H7 (cell line): ENCODE measurements around the gene HS1BP3. TPM values are rescaled to one million over a fixed set of nuclear protein-coding genes. Genes with fewer than 3 reads are reported as not detected.

Experiments used
- DNase-seq: peaks from one replicate; pipeline ENCODE4 v3.0.0; 2012
- H3K27me3 ChIP-seq: 2 replicates; pipeline ENCODE4 v1.6.0; 2011; ENCODE audit warnings: mild to moderate bottlenecking, low read length; ENCODE audit not compliant: control insufficient read depth, insufficient read depth
- H3K36me3 ChIP-seq: replicated peaks from 2 replicates; pipeline ENCODE4 v1.5.1; 2011; ENCODE audit warnings: low read length; ENCODE audit not compliant: control insufficient read depth, insufficient read depth
- H3K4me3 ChIP-seq: 2 replicates; pipeline ENCODE4 v1.5.1; 2011; ENCODE audit warnings: low read depth, mild to moderate bottlenecking, control low read depth, low read length, moderate library complexity; ENCODE audit not compliant: insufficient read depth
- total RNA-seq: library from RNA; depleted of rRNA; stranded (reverse); fragments of >200 nt; shearing (Covaris generic); gene quantifications from 2 replicates; pipeline ENCODE4 v1.2.3, GENCODE V29; 2014

HS1BP3 gene
- total RNA-seq, 1 experiment from 2014 or later: 30.2 TPM

DNA sequence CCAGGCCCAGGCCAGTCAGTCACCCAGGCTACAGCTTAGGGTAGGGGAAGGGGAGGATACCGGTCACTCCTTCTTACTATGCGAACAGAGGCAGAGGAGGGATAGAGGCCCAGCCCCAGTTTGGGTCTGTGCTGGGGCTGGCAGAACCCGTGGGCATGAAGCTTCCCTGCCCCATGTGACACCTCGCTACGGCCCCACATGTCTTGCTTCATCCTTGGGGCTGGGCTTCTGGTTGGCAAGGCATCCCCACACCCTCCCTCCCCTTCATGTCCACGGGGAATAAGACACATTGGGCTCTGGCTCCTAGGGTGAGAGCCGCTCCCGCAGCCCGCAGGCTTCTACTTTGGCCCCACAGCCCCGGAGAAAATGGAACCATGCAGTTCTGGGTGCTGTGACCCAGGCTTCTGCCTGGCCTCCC lies 32.4 kb downstream of the HS1BP3 start:
- no peak overlapping the region for H3K4me3 ChIP-seq
- no peaks in the 10 kb centered on the region; the same call in 1 of the 2 replicates for H3K27me3 ChIP-seq
- H3K36me3 ChIP-seq: no peaks in the 10 kb centered on the region; the same call in 1 of the 2 replicates
- no peak for DNase-seq

DNA sequence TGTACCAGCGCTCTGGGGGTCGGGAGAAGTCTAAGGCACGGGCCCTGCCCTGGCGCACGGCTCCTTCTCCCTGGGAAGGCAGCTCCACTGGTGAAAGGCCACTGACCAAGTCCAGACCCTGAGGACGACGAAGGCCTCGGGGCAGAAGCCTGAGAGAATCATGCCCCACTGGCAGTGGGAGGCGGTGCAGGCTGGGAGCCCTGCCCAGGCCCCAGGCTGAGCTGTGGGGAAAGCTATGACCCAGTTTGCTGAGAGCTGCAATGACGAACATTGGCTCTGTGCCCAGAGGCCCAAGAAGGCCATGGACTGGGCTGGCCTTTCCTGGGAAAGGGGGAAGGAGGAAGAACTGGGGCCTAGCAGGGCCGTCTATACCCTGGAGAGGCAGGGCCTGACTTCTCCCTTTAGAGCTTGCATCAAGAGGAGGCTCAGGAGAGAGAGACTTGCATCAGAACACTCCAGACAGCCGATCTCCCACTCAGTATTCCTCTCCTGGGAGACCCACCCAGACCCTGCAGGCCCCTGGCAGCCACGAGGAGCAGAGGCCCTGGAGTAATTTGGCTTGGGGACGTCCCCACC lies 32.9 kb downstream of the HS1BP3 start:
- no peaks in the 10 kb centered on the region; the same call in 1 of the 2 replicates for H3K36me3 ChIP-seq
- DNase-seq: peak; percentile 78
- no peaks in the 10 kb centered on the region; the same call in 1 of the 2 replicates for H3K27me3 ChIP-seq
- no peak overlapping the region for H3K4me3 ChIP-seq

DNA sequence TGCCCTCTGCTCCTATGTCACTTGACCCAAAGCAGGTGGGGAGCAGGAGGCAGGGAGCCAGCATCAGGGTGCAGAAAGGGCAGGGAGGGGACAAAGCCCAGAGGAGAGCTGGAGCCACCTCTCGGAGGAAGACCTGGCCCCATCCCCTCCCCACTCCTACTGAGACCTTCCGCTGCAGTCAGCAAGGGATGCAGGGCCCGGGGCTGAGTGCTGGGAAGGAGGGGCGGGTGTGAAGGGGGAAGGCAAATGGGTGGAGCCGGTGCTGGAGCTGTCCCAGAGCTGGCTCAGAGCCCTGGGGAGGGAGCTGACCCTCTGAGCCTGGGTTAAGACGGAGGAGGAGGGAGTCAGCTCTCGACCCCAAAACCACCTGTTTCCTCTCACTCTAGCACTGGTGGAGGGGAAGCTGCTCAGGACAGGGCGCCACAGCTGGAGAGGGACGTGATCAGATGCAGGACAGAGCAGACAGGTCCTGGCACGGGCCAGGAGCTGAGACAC lies 33.8 kb downstream of the HS1BP3 start:
- H3K27me3 ChIP-seq: no peaks in the 10 kb centered on the region; the same call in 1 of the 2 replicates
- DNase-seq: peak; percentile 88
- no peaks in the 10 kb centered on the region; the same call in 1 of the 2 replicates for H3K36me3 ChIP-seq
- H3K4me3 ChIP-seq: no peak overlapping the region

DNA sequence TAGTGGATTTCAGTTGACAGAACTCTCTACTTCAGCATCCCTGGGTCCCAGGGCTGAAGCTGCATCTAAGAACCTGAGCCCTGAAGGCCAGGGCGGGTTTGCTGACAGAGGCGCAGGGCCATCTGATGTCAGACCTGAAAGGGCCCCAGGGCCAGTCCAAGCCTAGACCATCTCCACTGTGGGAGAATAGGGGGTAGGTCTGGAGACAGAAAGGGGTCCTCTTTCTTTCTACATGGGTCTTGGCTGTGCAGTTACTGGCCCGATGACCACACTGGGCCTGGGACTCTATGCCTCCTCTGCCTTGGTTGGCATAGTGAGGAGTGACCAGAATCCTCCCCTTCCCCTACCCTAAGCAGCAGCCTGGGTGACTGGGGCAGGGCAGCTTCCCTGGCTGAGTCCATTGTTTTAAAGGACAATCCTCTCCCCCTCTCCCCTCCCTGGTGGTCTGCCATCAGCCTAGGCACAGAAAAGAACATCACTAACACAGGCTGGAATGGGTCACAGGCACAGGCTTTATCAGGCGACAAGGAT lies 34.5 kb downstream of the HS1BP3 start:
- no peak overlapping the region for H3K4me3 ChIP-seq

DNA sequence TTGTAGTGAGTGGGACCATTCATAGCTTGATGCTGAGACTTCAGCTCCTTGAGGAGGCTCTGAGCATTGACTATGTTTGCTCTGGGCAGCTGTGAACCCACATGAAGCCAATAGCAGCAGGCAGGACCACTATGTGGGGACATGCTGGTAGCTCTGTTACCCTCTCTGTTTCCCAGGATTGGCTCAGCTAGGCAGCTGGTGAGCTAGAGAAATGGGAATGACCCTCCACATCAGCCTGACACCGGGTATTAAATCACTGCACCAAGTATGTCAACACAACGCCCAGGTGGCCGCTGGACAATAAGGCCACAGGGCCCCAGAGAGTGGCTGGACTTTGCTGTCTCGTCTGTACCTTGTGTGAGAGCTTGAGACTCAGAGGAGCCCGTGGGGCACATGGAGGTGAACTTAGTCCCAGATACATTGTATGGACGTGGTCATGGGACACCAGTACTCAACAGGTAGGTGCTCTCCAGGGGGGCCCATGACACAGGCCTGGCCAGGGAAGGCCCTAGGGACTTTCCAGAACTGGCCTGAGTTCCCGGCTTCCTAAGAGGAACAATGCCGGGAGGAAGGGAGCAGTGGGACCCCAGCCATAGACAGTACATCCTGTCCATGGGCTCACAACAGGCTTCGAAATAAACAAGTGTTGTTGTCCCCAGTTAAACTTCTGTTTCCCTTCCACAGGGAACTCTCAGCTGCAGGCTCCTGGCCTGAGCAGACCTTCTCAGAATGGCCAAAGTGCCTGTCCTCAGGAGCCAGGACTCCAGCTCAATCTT lies 35.2 kb downstream of the HS1BP3 start:
- Histone ChIP-seq H3K27me3 (no peaks in the 10 kb centered on the region; the same call in 1 of the 2 replicates), H3K36me3 (no peaks in the 10 kb centered on the region; the same call in 1 of the 2 replicates), H3K4me3 (no peak overlapping the region)
- DNase-seq: no peak

More for the DNA sequence above, 34.5 kb downstream of the HS1BP3 start:
- DNase-seq: no peak
- no peaks in the 10 kb centered on the region; the same call in 1 of the 2 replicates for H3K27me3 ChIP-seq
- H3K36me3 ChIP-seq: no peaks in the 10 kb centered on the region; the same call in 1 of the 2 replicates

DNA sequence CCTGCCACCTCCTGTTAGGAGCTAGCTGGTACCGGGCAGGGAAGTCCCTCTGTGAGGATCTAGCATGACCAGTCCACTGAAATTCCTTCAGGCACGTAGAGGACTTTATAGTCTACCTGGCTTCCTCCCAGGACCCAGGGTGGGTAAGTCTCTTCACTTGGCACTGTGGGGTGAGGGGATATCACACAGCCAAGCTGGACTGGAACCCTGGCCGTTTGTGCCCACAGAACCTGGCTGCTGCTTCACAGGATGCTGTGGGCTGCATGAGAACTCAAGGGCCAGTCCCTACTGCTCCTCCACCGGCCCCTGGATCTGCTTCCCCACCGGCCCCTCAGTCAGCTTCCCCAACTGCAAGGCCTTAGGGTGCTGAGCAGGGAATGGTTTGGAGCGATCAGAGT lies 35.8 kb downstream of the HS1BP3 start:
- H3K4me3 ChIP-seq: no peak overlapping the region
- H3K36me3 ChIP-seq: no peaks in the 10 kb centered on the region; the same call in 1 of the 2 replicates
- no peak for DNase-seq
- no peaks in the 10 kb centered on the region; the same call in 1 of the 2 replicates for H3K27me3 ChIP-seq

DNA sequence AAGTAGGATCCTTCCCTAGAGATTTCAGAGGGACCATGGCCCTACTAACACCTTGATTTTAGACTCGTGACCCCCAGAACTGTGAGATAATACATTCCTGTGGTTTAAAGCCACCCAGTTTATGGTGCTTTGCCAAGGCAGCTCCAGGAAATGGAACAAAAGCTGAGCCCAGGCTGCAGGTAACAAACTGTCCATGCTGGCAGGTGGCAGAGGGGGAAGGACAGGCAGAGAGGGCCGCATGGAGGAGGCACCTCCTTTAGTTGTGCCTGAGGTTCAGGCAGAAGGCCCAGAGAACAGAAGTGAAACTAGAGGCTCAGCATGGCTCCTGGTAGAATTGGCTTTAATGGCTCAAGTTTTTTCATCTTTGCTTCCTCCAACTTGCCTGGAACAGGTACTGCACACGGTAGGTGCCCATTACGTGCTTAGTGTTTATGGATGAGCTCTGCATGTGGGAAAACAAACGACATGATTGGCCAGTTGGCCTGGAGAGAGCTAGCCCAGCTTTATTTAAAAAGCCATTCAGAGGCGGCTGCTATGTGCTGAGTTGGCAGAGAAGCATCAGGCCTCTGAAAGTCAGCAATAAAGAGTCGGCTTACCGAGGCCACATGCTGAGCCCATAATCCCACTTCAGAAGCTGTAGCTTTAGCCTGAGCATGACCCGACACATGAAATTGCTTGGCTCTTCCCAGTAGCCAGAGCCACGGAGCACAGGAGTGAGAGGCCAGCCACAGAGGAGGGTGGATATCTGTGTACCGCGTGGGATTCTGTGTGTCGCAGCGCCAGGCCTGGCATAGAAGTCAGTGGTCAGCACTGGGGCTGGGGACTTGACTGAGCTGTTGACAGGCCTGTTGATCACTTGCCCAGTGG lies 36.5 kb downstream of the HS1BP3 start:
- peak; percentile 80 for DNase-seq
- H3K27me3 ChIP-seq: no peaks in the 10 kb centered on the region; the same call in 1 of the 2 replicates
- H3K4me3 ChIP-seq: no peak overlapping the region
- no peaks in the 10 kb centered on the region; the same call in 1 of the 2 replicates for H3K36me3 ChIP-seq

DNA sequence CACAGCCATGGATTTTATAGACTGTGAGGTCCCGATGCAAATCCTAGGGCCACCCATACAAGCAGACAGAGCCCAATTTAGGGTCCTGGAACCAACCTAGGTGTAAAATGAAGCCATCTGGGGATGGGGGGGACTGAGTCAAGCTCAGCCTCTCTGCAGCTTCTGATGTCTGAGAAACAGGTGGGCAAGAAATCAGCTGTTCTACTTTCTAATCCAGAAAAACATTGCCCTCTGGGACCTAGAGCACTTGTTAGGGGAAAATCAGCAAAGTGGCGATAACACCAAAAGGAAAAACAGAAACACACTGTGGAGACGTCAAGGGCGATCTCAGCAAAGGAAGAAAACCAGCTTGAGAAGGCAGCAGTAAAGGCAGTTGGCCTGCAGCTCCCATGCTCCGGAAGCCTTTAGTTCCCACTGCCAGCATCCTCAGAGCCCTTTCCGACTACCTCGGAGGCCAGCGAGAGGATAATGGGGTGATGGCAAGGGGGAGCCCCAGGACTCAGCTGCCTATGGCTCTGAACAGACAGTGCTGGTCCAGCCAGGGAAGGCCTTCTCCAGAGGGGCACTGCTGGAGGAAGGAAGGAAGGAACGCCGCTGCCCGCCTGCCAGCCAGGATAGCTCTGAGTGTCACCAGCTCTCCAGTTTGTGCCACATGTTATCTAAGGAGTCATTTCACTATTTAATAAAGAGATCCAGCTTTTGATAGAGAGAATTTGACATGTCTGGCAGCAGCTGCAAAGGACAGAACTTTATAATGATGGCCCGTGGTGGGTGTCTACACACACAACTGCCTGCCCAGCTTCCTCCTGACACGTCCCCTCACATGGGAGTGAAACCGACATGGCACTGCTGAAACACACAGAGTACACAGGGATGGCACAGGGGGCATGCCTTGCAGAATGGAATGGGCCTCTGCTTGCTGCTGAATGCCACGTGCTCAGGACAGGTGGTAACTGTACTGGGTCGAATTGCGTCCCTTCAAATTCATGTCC lies 37.7 kb downstream of the HS1BP3 start:
- Histone ChIP-seq H3K4me3 (no peak overlapping the region), H3K36me3 (no peaks in the 10 kb centered on the region; the same call in 1 of the 2 replicates), H3K27me3 (no peaks in the 10 kb centered on the region; the same call in 1 of the 2 replicates)
- DNase-seq: no peak

DNA sequence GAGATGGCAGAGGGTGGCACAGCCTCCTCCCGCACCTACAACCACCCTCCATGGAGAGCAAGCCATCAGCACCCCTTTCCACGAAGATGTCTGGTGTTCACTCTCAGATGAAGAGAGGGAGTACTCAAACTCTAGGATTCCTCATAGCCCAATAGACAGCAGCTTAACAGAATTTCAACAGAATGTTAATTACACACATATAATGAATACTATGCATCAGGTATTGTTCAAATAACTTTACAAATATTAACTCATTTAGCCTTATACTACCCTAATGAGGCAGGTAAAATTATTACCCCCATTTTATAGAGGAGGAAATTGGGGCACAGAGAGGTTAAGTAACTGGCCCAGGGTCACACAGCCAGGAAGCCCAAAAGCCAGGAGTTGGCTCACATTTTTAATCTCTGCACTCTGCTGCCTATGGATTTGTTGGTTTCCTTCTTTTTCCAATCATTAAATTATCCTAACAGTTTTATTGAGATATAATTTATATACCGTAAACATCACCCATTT lies 39.0 kb downstream of the HS1BP3 start:
- Histone ChIP-seq H3K27me3 (no peaks in the 10 kb centered on the region; the same call in 1 of the 2 replicates), H3K4me3 (no peak overlapping the region), H3K36me3 (no peaks in the 10 kb centered on the region; the same call in 1 of the 2 replicates)
- no peak for DNase-seq

DNA sequence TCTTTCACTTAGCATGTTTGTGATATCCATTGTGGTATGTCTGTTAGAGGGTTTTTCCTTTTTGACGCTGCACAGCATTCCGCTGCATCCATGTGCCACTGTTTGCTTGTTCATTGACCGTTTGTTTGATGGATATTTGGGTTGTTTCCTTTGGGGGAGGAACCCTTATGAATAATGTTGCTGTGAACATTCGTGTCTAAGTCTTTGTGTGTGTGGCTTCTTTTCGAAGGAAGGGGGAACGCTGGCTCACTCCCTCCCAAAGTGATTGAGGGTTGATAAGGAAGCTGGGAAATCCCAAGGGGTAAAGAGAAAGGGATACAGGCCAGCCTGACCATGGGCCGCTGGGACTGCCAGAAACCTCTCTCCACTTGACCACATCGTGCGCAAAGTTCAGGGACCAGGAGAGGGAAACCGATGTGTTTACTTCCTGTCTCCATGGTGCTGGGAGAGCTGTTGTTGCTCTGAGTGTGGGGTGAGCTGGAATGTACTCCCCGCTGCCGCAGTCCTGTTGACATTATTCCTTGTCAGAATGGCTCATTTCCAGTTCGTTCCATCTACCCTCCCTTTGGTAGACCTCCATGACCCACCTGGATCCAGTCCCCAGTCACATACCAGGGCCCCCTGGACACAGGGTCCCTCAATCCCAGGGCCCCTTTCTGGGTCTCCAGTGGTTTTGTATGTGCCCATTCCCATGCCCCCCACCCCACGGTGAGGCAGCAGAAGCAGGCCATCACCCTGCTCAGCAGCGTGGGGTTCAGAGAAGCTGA lies 39.6 kb downstream of the HS1BP3 start:
- DNase-seq: no peak

DNA sequence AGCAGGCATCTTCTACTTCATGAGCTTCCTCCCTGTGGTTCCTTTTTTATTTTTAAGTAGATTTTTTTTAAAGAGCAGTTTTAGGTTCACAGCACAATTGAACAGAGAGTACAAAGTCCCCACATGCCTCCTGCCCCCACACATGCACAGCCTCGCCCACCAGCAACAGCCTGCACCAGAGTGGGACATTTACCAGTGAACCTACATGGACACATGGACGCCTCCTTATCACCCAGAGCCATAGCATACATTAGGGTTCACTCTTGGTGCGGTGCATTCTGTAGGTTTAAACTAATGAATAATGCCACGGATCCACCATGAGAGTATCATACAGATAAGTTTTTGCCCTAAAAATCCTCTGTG lies 40.9 kb downstream of the HS1BP3 start:
- DNase-seq: no peak
- H3K36me3 ChIP-seq: no peaks in the 10 kb centered on the region
- H3K4me3 ChIP-seq: no peak overlapping the region
- no peaks in the 10 kb centered on the region for H3K27me3 ChIP-seq

More for the DNA sequence above, 39.6 kb downstream of the HS1BP3 start:
- Histone ChIP-seq H3K27me3 (no peaks in the 10 kb centered on the region; the same call in 1 of the 2 replicates), H3K36me3 (no peaks in the 10 kb centered on the region; the same call in 1 of the 2 replicates), H3K4me3 (no peak overlapping the region)

DNA sequence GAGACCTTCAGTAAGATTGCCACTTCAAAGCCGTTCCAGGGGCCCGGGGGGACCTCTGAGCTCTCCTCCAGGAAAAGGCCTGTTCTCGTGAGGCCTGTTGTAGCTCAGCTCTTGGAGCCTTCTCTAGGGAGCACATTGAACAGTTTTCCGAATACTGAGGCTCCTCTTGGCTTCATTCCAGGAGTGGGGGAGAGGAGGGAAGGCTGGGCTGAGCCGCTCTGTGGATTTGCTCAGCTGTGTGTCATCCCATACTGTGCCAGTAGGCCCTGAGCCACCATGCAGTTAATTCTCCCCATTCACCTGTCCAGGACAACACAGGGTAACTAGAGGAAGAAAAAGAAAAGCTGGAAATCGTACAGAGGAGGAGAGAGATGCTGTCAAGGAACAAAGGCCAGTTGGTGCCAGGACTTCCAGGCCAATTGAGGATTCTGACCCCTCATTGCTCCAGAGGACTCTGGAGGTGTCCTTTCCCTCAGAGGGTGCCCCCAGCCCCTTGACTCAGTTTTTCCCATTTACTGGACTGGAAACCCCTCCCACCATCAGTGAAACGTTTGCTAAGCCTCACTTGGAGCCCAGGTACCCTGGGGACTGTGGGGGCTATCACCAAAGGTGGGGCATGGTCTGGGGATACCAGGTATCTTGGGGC lies 41.4 kb downstream of the HS1BP3 start:
- no peak for DNase-seq
- no peaks in the 10 kb centered on the region for H3K27me3 ChIP-seq

More for the DNA sequence above, 41.4 kb downstream of the HS1BP3 start:
- H3K4me3 ChIP-seq: no peak overlapping the region
- H3K36me3 ChIP-seq: no peaks in the 10 kb centered on the region
